B cell (primary cell): ENCODE measurements around the gene ZNF438.
"Not testable (repeated sequence)": the region's sequence is repeated elsewhere in the genome, so short reads cannot be mapped to it uniquely, and the experiment has no call there.

Experiments
- EZH2 ChIP-seq: IDR thresholded peaks from 2 replicates; pipeline ENCODE4 v1.6.1; 2012; ENCODE audit warnings: borderline replicate concordance, low read depth, mild to moderate bottlenecking, moderate library complexity, low read length; ENCODE audit not compliant: insufficient read depth, poor library complexity, severe bottlenecking
- TF ChIP-seq, protein P1 (sequence below): fragments of 200-600 bp; IDR thresholded peaks from one replicate; pipeline ENCODE4 v1.8.0; 2022; ENCODE audit warnings: antibody characterized with exemption, mild to moderate bottlenecking

DNA sequence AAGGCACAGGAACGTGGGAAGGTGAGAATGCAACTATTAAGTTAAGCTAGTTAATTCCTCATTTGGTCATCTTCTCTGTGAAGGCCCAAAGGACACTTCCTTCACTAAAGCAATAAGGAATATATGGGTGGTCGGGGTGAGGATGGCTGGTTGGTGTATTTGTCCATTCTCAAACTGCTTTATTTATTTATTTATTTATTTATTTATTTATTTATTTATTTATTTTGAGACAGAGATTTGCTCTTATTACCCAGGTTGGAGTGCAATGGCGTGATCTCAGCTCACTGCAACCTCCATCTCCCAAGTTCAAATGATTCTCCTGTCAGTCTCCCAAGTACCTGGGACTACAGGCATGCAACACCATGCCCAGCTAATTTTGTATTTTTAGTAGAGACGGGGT is 236.6 kb downstream of the ZNF438 start:
- TF ChIP-seq, protein P1, sequence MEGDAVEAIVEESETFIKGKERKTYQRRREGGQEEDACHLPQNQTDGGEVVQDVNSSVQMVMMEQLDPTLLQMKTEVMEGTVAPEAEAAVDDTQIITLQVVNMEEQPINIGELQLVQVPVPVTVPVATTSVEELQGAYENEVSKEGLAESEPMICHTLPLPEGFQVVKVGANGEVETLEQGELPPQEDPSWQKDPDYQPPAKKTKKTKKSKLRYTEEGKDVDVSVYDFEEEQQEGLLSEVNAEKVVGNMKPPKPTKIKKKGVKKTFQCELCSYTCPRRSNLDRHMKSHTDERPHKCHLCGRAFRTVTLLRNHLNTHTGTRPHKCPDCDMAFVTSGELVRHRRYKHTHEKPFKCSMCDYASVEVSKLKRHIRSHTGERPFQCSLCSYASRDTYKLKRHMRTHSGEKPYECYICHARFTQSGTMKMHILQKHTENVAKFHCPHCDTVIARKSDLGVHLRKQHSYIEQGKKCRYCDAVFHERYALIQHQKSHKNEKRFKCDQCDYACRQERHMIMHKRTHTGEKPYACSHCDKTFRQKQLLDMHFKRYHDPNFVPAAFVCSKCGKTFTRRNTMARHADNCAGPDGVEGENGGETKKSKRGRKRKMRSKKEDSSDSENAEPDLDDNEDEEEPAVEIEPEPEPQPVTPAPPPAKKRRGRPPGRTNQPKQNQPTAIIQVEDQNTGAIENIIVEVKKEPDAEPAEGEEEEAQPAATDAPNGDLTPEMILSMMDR: not testable (repeated sequence)
- TF ChIP-seq EZH2: not testable (repeated sequence)
